ENCODE data around the gene PTPRJ. TPM values are rescaled to one million over a fixed set of nuclear protein-coding genes. Genes with fewer than 3 reads are reported as not detected.

The PTPRJ gene
- total and polyA plus RNA-seq, 2 of the 4 experiments (the other 2 are of a cell fraction): 5.6 to 14.9 TPM

DNA sequence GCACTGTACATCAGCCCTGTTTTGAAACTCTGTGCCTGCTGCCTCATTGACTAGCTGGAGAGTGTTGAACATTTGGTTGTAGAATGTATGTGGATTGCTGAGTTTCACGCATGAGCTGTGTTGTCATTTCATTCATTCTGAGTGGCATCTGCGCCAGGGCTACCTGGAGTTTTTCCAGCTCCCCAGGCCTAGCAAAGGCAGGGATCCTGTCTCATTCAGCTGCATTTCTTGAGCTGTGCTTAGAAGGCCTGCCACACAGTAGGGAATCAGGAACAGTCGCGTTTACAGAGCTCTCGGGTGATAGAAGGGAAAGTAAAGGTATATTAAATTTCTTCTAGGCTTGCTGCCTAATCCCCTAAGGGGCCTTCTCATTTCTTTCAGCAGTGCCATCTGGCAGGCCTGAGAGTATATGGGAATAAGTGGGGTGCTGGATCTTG, 44.3 kb downstream of the PTPRJ start:
- Histone ChIP-seq H3K14ac (replicated peaks; ENCODE audit: low read depth, low read length) (no peak overlapping the region), H3K56ac (ENCODE audit: extremely low read depth, insufficient read depth, low read length) (no peak overlapping the region), H2BK20ac (ENCODE audit: low read depth, low read length) (no peak overlapping the region), H3K27me3 (ENCODE audit: control insufficient read depth, insufficient read depth, low read length) (no peaks in the 10 kb centered on the region), H2BK5ac (ENCODE audit: low read depth, low read length, poor library complexity, severe bottlenecking) (no peak overlapping the region), H3K4me1 (ENCODE audit: control insufficient read depth, insufficient read depth, low read length) (peaks cover 4% of the 10 kb centered on the region), H3K4ac (ENCODE audit: low read depth, low read length) (no peak overlapping the region), H3K9ac (ENCODE audit: low read depth, low read length) (no peak overlapping the region), H3K79me1 (ENCODE audit: low read depth in 1 of 2, low read length in 2 of 2) (peaks cover 29 to 69% of the 10 kb centered on the region in 2 experiments), H3K36me3 (ENCODE audit: control insufficient read depth, insufficient read depth, low read length) (no peaks in the 10 kb centered on the region), H2BK15ac (ENCODE audit: low read depth, low read length) (no peak overlapping the region), H3K18ac (ENCODE audit: low read depth, low read length) (no peak overlapping the region), H4K91ac (ENCODE audit: insufficient read depth, low read depth, low read length) (no peak overlapping the region), H3K9me3 (ENCODE audit: control insufficient read depth, insufficient read depth, low read length) (no peaks in the 10 kb centered on the region), H3K4me2 (ENCODE audit: low read depth, low read length) (no peak overlapping the region), H4K20me1 (ENCODE audit: insufficient read depth, low read length) (peaks cover 10% of the 10 kb centered on the region), H2BK120ac (ENCODE audit: low read depth, low read length) (no peak overlapping the region), H3K9me1 (ENCODE audit: insufficient read depth, low read length) (peaks cover 13% of the 10 kb centered on the region), H4K5ac (ENCODE audit: low read depth, low read length) (no peak overlapping the region), H2AFZ (replicated peaks; ENCODE audit: low read length, poor library complexity) (no peak overlapping the region), H2AK5ac (ENCODE audit: low read depth, low read length) (no peak overlapping the region), H2AK9ac (replicated peaks; ENCODE audit: low read depth, low read length, poor library complexity) (no peak overlapping the region), H3K4me3 (ENCODE audit: insufficient read depth, low read depth, low read length) (no peak overlapping the region), H4K8ac (ENCODE audit: low read depth in 2 of 2, low read length in 2 of 2) (no peak overlapping the region), H3K27ac (ENCODE audit: insufficient read depth, low read length) (no peak overlapping the region), H3K23ac (ENCODE audit: low read depth, low read length) (no peak overlapping the region)
- no TSS peak for BruUV-seq (replicated peaks)
- POLR2A ChIA-PET (ENCODE audit: unreplicated experiment): interaction anchor here (0.6 kb wide), 1 partner anchor 21 kb away, joined by 4 read pairs; no protein-coding TSS in a partner anchor
- TF ChIP-seq MAZ (IDR thresholded peaks at IDR 0.05; ENCODE audit: borderline replicate concordance, low read depth, low read length) (no peak), BHLHE40 (IDR thresholded peaks at IDR 0.05; ENCODE audit: low read depth, low read length) (no peak), RFX5 (IDR thresholded peaks at IDR 0.05; ENCODE audit: low read depth, low read length) (no peak), RAD21 (IDR thresholded peaks at IDR 0.05; ENCODE audit: low read length) (no peak), MXI1 (IDR thresholded peaks at IDR 0.05; ENCODE audit: borderline replicate concordance, low read depth, low read length) (no peak), MAFK (IDR thresholded peaks at IDR 0.05; ENCODE audit: low read depth, low read length) (no peak), POLR2A (IDR thresholded peaks at IDR 0.05; ENCODE audit: low read depth, low read length) (no peak), FOS (IDR thresholded peaks at IDR 0.05; ENCODE audit: low read depth, low read length) (no peak), CEBPB (IDR thresholded peaks at IDR 0.05; ENCODE audit: low read depth, low read length) (no peak), RCOR1 (IDR thresholded peaks at IDR 0.05; ENCODE audit: insufficient replicate concordance, low read length) (no peak), SMC3 (IDR thresholded peaks at IDR 0.05; ENCODE audit: low read depth, low read length) (no peak), NFE2L2 (IDR thresholded peaks at IDR 0.05; ENCODE audit: low read depth, low read length) (no peak), CHD1 (IDR thresholded peaks at IDR 0.05; ENCODE audit: low read depth, low read length) (no peak)
- TF ChIP-seq, protein P1, sequence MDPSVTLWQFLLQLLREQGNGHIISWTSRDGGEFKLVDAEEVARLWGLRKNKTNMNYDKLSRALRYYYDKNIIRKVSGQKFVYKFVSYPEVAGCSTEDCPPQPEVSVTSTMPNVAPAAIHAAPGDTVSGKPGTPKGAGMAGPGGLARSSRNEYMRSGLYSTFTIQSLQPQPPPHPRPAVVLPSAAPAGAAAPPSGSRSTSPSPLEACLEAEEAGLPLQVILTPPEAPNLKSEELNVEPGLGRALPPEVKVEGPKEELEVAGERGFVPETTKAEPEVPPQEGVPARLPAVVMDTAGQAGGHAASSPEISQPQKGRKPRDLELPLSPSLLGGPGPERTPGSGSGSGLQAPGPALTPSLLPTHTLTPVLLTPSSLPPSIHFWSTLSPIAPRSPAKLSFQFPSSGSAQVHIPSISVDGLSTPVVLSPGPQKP (IDR thresholded peaks at IDR 0.05; ENCODE audit: borderline replicate concordance, low read depth, low read length): no peak
- TF ChIP-seq, protein P2, sequence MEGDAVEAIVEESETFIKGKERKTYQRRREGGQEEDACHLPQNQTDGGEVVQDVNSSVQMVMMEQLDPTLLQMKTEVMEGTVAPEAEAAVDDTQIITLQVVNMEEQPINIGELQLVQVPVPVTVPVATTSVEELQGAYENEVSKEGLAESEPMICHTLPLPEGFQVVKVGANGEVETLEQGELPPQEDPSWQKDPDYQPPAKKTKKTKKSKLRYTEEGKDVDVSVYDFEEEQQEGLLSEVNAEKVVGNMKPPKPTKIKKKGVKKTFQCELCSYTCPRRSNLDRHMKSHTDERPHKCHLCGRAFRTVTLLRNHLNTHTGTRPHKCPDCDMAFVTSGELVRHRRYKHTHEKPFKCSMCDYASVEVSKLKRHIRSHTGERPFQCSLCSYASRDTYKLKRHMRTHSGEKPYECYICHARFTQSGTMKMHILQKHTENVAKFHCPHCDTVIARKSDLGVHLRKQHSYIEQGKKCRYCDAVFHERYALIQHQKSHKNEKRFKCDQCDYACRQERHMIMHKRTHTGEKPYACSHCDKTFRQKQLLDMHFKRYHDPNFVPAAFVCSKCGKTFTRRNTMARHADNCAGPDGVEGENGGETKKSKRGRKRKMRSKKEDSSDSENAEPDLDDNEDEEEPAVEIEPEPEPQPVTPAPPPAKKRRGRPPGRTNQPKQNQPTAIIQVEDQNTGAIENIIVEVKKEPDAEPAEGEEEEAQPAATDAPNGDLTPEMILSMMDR (conservative IDR thresholded peaks at IDR 0.05; ENCODE audit: low read depth, low read length): no peak
- TF ChIP-seq, protein P3, sequence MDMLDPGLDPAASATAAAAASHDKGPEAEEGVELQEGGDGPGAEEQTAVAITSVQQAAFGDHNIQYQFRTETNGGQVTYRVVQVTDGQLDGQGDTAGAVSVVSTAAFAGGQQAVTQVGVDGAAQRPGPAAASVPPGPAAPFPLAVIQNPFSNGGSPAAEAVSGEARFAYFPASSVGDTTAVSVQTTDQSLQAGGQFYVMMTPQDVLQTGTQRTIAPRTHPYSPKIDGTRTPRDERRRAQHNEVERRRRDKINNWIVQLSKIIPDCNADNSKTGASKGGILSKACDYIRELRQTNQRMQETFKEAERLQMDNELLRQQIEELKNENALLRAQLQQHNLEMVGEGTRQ (IDR thresholded peaks at IDR 0.05; ENCODE audit: low read depth, low read length): no peak
- CTCF ChIA-PET: no interaction called here
- 88% methylated on average over 2 of the region's 5 CpGs; no CpG with 5 or more reads in 1 of the 2 experiments for WGBS, 2 experiments (ENCODE audit: extremely low coverage in 2 of 2, insufficient read length in 1 of 2)
- in situ Hi-C loops (cut with MboI; ENCODE audit: low sequenced_read_pairs) (no loop called here), dilution Hi-C loops (cut with HindIII; ENCODE audit: low sequenced_read_pairs, unreplicated experiment) (no loop called here), intact Hi-C loops (cut with micrococcal nuclease) (no loop called here)
- ATAC-seq (ENCODE audit: low read depth) (no peak), DNase-seq (no peak)
